ENCODE results near the gene HDC.
A peak's percentile ranks its signal among the peaks of the same experiment; 100 is the strongest.

The HDC gene

DNA sequence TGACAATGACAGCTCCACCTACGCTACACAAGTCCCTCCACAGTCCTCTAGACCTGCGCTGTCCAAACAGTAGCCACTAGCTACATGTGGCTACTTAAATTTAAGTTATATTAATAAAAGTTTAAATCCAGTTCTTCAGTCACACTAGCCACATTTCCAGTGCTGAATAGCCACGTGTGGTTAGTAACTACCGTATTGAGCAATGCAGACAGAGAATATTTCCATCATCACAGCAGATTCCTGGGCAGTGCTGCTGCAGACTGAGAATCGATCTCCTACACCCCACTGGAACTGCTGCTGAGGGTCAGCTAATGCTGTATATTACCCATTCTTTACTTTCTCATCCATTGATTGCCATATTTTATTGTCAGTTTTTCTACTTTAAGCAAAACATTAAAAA lies 40.9 kb downstream of the HDC start:
- DNase-seq, result no peak

GRCh38 chr15:50222181-50222580 lies 43.3 kb downstream of the HDC start:
- DNase-seq, result no peak

GRCh38 chr15:50219820-50220219 lies 45.7 kb downstream of the HDC start:
- peak; percentile 59 for DNase-seq

- no peak for DNase-seq
Observed at GRCh38 chr15:50218691-50219090, 46.8 kb downstream of the HDC start.

- DNase-seq, result no peak
Observed at GRCh38 chr15:50218291-50218690, 47.2 kb downstream of the HDC start.

- DNase-seq, result peak; percentile 81
Observed at GRCh38 chr15:50210462-50211157, 54.9 kb downstream of the HDC start.

GRCh38 chr15:50209809-50210208 lies 55.7 kb downstream of the HDC start:
- no peak for DNase-seq

DNA sequence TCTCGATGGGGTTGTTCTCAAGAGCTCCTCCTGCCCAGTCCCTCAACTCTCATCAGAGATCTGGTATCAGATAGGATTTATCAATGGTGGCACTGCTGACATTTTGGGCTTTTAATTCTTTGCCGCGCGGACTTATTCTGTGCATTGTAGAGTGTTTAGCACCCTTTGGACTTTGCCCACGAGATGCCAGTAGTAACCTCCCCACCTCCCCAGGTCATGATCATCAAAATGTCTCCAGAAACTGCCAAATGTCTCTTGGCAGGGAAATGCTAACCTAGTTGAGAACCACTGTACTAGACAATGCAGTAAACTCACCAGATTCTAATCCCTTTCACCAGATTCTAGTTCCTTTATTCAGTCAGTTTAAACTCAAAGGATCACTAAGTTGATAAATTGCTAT lies 59.5 kb downstream of the HDC start:
- DNase-seq, result no peak

- no peak for DNase-seq
Observed at GRCh38 chr15:50202003-50202402, 63.5 kb downstream of the HDC start.

GRCh38 chr15:50192926-50193620 lies 72.5 kb downstream of the HDC start:
- DNase-seq, result peak; percentile 53

DNA sequence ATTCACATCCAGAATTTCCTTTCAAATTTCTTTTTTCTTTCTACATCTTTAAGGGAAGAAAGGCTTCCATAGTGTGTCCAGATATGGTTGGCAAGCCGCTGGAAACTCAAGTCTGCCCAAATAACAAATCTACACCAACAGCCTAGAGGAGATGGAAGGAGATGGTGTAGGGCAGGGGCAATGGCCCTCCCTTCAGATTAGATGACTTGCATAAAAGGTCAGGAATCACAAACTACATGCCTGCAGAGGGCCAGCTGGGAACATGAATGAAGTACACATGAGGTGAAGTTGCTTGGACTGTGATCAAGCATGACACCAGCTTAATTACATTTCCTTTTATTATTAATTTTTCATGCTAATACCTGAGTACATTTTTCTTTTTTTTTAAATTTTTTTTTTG lies 73.4 kb downstream of the HDC start:
- no peak for DNase-seq
